HEK293T (cell line): Measurements from ENCODE around the gene CENPH.

Source experiments
- BHLHE40 ChIP-seq: fragments of 450-650 bp; IDR thresholded peaks from 2 replicates; pipeline ENCODE4 v1.6.1; 2016; ENCODE audit warnings: mild to moderate bottlenecking, moderate library complexity, borderline replicate concordance
- FOXM1 ChIP-seq: fragments of 450-650 bp; IDR thresholded peaks from 2 replicates; pipeline ENCODE4 v1.6.1; 2017; ENCODE audit warnings: mild to moderate bottlenecking, borderline replicate concordance
- SUZ12 ChIP-seq: fragments of 450-650 bp; IDR thresholded peaks from 2 replicates; pipeline ENCODE4 v1.6.1; 2016; ENCODE audit warnings: mild to moderate bottlenecking

DNA sequence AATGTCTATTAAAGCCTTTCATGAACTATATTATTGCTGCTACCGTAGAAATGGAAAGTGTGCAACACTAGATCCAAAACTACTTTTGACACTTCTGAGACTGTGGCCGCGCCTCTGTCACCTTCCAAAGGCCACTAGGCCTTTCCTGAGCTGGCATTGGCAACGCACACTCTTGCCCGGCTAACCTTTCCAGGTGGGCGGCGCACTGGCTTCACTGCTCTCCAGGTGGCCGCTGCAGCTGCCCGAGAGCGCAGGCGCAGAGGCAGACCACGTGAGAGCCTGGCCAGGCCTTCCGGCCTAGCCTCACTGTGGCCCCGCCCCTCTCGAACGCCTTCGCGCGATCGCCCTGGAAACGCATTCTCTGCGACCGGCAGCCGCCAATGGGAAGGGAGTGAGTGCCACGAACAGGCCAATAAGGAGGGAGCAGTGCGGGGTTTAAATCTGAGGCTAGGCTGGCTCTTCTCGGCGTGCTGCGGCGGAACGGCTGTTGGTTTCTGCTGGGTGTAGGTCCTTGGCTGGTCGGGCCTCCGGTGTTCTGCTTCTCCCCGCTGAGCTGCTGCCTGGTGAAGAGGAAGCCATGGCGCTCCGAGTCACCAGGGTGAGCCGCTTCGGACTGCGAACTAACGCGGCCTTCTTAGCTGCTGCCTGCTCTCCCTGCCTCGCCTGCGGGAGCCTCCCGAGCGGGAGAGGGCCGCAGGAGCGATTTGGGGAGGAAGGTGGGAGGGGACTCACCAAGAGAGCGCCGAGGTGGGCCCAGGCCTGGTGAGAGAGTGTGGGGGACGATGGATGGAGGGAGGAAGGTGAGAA is 22.5 kb upstream of the CENPH start, which contains the start of gene CCNB1:
- TF ChIP-seq BHLHE40 = no peak
- TF ChIP-seq FOXM1 = peak; percentile 100
- TF ChIP-seq SUZ12 = no peak
